A673 (cell line): ENCODE data around the gene CEP63. TPM values are rescaled to one million over a fixed set of nuclear protein-coding genes. Genes with fewer than 3 reads are reported as not detected.

Experiments used
- BruUV-seq: library from RNA; stranded (reverse); fragments of 400-500 nt; replicated peaks from 2 replicates; lab custom pipeline; 2021; lab: Mats Ljungman, UMichigan
- CTCF ChIA-PET: fragments of 300-600 bp; sonication (Branson Sonifier 250); formaldehyde crosslinking; loops from one replicate; lab custom pipeline; 2022; ENCODE audit warnings: antibody characterized with exemption; lab: Charles Lee
- POLR2A ChIA-PET: fragments of 300-600 bp; sonication (Branson Sonifier 250); formaldehyde crosslinking; loops from one replicate; lab custom pipeline; 2022; ENCODE audit warnings: antibody characterized with exemption; ENCODE audit not compliant: low non-redundant PET; lab: Charles Lee
- DNase-seq: peaks from one replicate; pipeline ENCODE4 v3.0.0-alpha.2; 2015; ENCODE audit warnings: low spot score
- H3K27ac ChIP-seq: fragments of 200-600 bp; sonication (generic); 2 replicates; pipeline ENCODE4 v1.5.1; 2016; ENCODE audit warnings: mixed run types, low read depth, mild to moderate bottlenecking, mixed read lengths, antibody characterized with exemption, low read length; ENCODE audit not compliant: poor library complexity, severe bottlenecking
- H3K27me3 ChIP-seq: fragments of 200-600 bp; sonication (generic); replicated peaks from 2 replicates; pipeline ENCODE4 v1.6.1; 2017; ENCODE audit warnings: mixed run types, low read depth, mild to moderate bottlenecking, mixed read lengths, antibody characterized with exemption, low read length; ENCODE audit not compliant: insufficient read depth, poor library complexity
- H3K36me3 ChIP-seq: fragments of 200-600 bp; sonication (generic); 2 replicates; pipeline ENCODE4 v1.6.1; 2016; ENCODE audit warnings: mixed run types, mild to moderate bottlenecking, mixed read lengths, antibody characterized with exemption, low read length; ENCODE audit not compliant: insufficient read depth, poor library complexity, severe bottlenecking
- H3K4me1 ChIP-seq: fragments of 200-600 bp; sonication (generic); 2 replicates; pipeline ENCODE4 v1.6.1; 2017; ENCODE audit warnings: mixed run types, mild to moderate bottlenecking, mixed read lengths, antibody characterized with exemption, low read length; ENCODE audit not compliant: insufficient read depth, poor library complexity, severe bottlenecking
- H3K4me3 ChIP-seq: fragments of 200-600 bp; sonication (generic); 2 replicates; pipeline ENCODE4 v1.5.1; 2016; ENCODE audit warnings: low read depth, mixed run types, mild to moderate bottlenecking, mixed read lengths, low read length; ENCODE audit not compliant: poor library complexity, severe bottlenecking
- H3K9me3 ChIP-seq: fragments of 200-600 bp; sonication (generic); 2 replicates; pipeline ENCODE4 v1.6.1; 2016; ENCODE audit warnings: mixed run types, low read depth, mild to moderate bottlenecking, mixed read lengths, antibody characterized with exemption, low read length; ENCODE audit not compliant: poor library complexity, severe bottlenecking
- CTCF ChIP-seq: fragments of 300-800, 200-600 bp; sonication (generic); conservative IDR thresholded peaks from 2 replicates; pipeline ENCODE4 v1.5.1; 2017; ENCODE audit warnings: low read depth, mild to moderate bottlenecking, antibody characterized with exemption, low read length, moderate library complexity, mixed read lengths
- EZH2 ChIP-seq: fragments of 200-600 bp; sonication (generic); IDR thresholded peaks from 2 replicates; pipeline ENCODE4 v1.6.1; 2017; ENCODE audit warnings: borderline replicate concordance, low read depth, mild to moderate bottlenecking, mixed read lengths, antibody characterized with exemption, low read length; ENCODE audit not compliant: poor library complexity, severe bottlenecking
- intact Hi-C: fragments of 100-400 bp; cut with micrococcal nuclease; formaldehyde crosslinking; loops from one replicate; pipeline ENCODE4 v1.10.0; 2022; ENCODE audit not compliant: unreplicated experiment
- total RNA-seq: library from RNA; stranded (reverse); gene quantifications from 2 replicates; pipeline ENCODE4 v1.2.3, GENCODE V29; 2021

The CEP63 gene
- total RNA-seq, 1 experiment from 2014 or later = 29.2 TPM

GRCh38 chr3:134511500-134511899, 25.6 kb downstream of the CEP63 start:
- intact Hi-C loops = no loop called here
- Histone ChIP-seq H3K4me1 (no peaks in the 10 kb centered on the region), H3K9me3 (no peaks in the 10 kb centered on the region), H3K36me3 (peaks cover 4% of the 10 kb centered on the region), H3K27ac (no peak overlapping the region), H3K4me3 (no peak overlapping the region), H3K27me3 (no peaks in the 10 kb centered on the region)
- DNase-seq = no peak
- ChIA-PET POLR2A (no interaction called here), CTCF (no interaction called here)
- TF ChIP-seq EZH2 (no peak), CTCF (no peak)
- BruUV-seq = no TSS peak

GRCh38 chr3:134516905-134517304, 31.0 kb downstream of the CEP63 start:
- no peak overlapping the region for H3K27ac ChIP-seq
- POLR2A ChIA-PET = no interaction called here
- CTCF ChIA-PET = no interaction called here
- H3K9me3 ChIP-seq = peaks cover 8% of the 10 kb centered on the region
- TF ChIP-seq CTCF (no peak), EZH2 (no peak)
- no TSS peak for BruUV-seq
- H3K4me1 ChIP-seq = no peaks in the 10 kb centered on the region
- no peak for DNase-seq
- H3K4me3 ChIP-seq = no peak overlapping the region
- no peaks in the 10 kb centered on the region for H3K27me3 ChIP-seq
- H3K36me3 ChIP-seq = peaks cover 5% of the 10 kb centered on the region
- intact Hi-C loops = no loop called here

- Histone ChIP-seq H3K9me3 (peaks cover 12% of the 10 kb centered on the region), H3K4me3 (no peak overlapping the region), H3K4me1 (no peaks in the 10 kb centered on the region), H3K27ac (no peak overlapping the region), H3K36me3 (peaks cover 5% of the 10 kb centered on the region), H3K27me3 (no peaks in the 10 kb centered on the region)
- ChIA-PET CTCF (no interaction called here), POLR2A (no interaction called here)
- no peak for TF ChIP-seq CTCF
- TF ChIP-seq EZH2 = no peak
- intact Hi-C loops = no loop called here
- no peak for DNase-seq
- no TSS peak for BruUV-seq
Measured at GRCh38 chr3:134517791-134518190, 31.9 kb downstream of the CEP63 start.
